Measurements from ENCODE around the gene P2RY6.

GRCh38 chr11:73236205-73236765 lies 35.9 kb upstream of the P2RY6 start:
- TF ChIP-seq CTCF (IDR thresholded peaks at IDR 0.05) (no peak), POLR2A (IDR thresholded peaks at IDR 0.05) (no peak), EP300 (IDR thresholded peaks at IDR 0.05) (no peak)
